HCT116 (cell line): Measurements from ENCODE around the gene MYH7. TPM values are rescaled to one million over a fixed set of nuclear protein-coding genes. Genes with fewer than 3 reads are reported as not detected.
"Not testable (repeated sequence)": the region's sequence is repeated elsewhere in the genome, so short reads cannot be mapped to it uniquely, and the experiment has no call there.

Experiments used
- ATAC-seq: fragments of 200-7000 bp; cut with Tn5 transposase; 2 replicates; pipeline ENCODE4 v1.9.1; 2020; ENCODE audit warnings: mild to moderate bottlenecking, moderate library complexity
- BruUV-seq: library from RNA; stranded (reverse); fragments of 400-500 nt; replicated peaks from 2 replicates; lab custom pipeline; 2021; lab: Mats Ljungman, UMichigan
- CTCF ChIA-PET: fragments of 300-600 bp; sonication (Branson Sonifier 250); formaldehyde crosslinking; loops from one replicate; lab custom pipeline; 2021; ENCODE audit warnings: antibody characterized with exemption; lab: Charles Lee
- POLR2A ChIA-PET: fragments of 300-600, 350-600 bp; sonication (Branson Sonifier 250); formaldehyde crosslinking; loops from one replicate; lab custom pipeline; 2021; ENCODE audit warnings: antibody characterized with exemption; lab: Charles Lee
- RAD21 ChIA-PET, 2 experiments: fragments of 300-600 bp; sonication (Branson Sonifier 250); formaldehyde crosslinking; loops; one replicate each; lab custom pipeline; 2023; ENCODE audit warnings: low total read pairs in 2 of 2; ENCODE audit not compliant: uncharacterized antibody in 2 of 2, unreplicated experiment in 2 of 2, low non-redundant PET in 1 of 2; lab: Charles Lee
- DNase-seq: peaks from one replicate; pipeline ENCODE4 v3.0.0-alpha.2; 2010; ENCODE audit warnings: low read depth, low spot score
- H2AFZ ChIP-seq: fragments of 200-600 bp; shearing (Covaris generic), sonication (generic); 2 replicates; pipeline ENCODE4 v1.6.1; 2017; ENCODE audit warnings: low read depth, mixed run types, mixed read lengths, antibody characterized with exemption, low read length; ENCODE audit not compliant: poor library complexity, severe bottlenecking
- H3K27ac ChIP-seq: 2 replicates; pipeline ENCODE4 v1.5.1; 2012; ENCODE audit warnings: low read depth, low read length
- H3K27me3 ChIP-seq: fragments of 200-600 bp; sonication (generic); 2 replicates; pipeline ENCODE4 v1.6.1; 2016; ENCODE audit warnings: mixed run types, low read length, mixed read lengths; ENCODE audit not compliant: insufficient read depth
- H3K36me3 ChIP-seq, 2 experiments: fragments of 200-500 bp in 1 of 2; fragments of 200-600 bp in 1 of 2; sonication (Bioruptor generic) in 1 of 2; sonication (generic) in 1 of 2; 2 replicates each; pipeline versions ENCODE4 v1.5.1 to v1.6.1; 2014 to 2016; ENCODE audit warnings: low read length in 2 of 2, inconsistent platforms in 1 of 2, mixed read lengths in 1 of 2, mixed run types in 1 of 2; ENCODE audit not compliant: insufficient read depth in 2 of 2, control insufficient read depth in 1 of 2
- H3K4me1 ChIP-seq, 2 experiments: fragments of 200-600 bp in 1 of 2; sonication (generic) in 1 of 2; 2 replicates each; pipeline versions ENCODE4 v1.5.1 to v1.6.1; 2012 to 2017; ENCODE audit warnings: low read length in 2 of 2, inconsistent platforms in 1 of 2, mild to moderate bottlenecking in 1 of 2, mixed read lengths in 1 of 2, mixed run types in 1 of 2, moderate library complexity in 1 of 2; ENCODE audit not compliant: insufficient read depth in 2 of 2, control insufficient read depth in 1 of 2
- H3K4me2 ChIP-seq: fragments of 200-600 bp; sonication (generic); 2 replicates; pipeline ENCODE4 v1.6.1; 2017; ENCODE audit warnings: mixed run types, low read length, mixed read lengths
- H3K4me3 ChIP-seq, 2 experiments: fragments of 200-600 bp in 1 of 2; sonication (generic) in 1 of 2; replicated peaks in 1 of 2; 2 replicates each; pipeline ENCODE4 v1.5.1; 2011 to 2016; ENCODE audit warnings: low read length in 2 of 2, control low read depth in 1 of 2, low read depth in 1 of 2, mild to moderate bottlenecking in 1 of 2, mixed read lengths in 1 of 2, mixed run types in 1 of 2
- H3K79me2 ChIP-seq: fragments of 200-600 bp; sonication (generic); 2 replicates; pipeline ENCODE4 v1.6.1; 2017; ENCODE audit warnings: mild to moderate bottlenecking, mixed run types, low read length, moderate library complexity, mixed read lengths; ENCODE audit not compliant: insufficient read depth
- H3K9ac ChIP-seq: fragments of 200-600 bp; sonication (generic); 2 replicates; pipeline ENCODE4 v1.6.1; 2016; ENCODE audit warnings: low read length, mixed read lengths
- H3K9me2 ChIP-seq: fragments of 200-600 bp; sonication (generic), shearing (Covaris generic); 2 replicates; pipeline ENCODE4 v1.6.1; 2017; ENCODE audit warnings: mixed run types, mild to moderate bottlenecking, moderate library complexity; ENCODE audit not compliant: insufficient read depth
- H3K9me3 ChIP-seq, 2 experiments: fragments of 200-500 bp in 1 of 2; fragments of 200-600 bp in 1 of 2; sonication (Bioruptor generic) in 1 of 2; sonication (generic) in 1 of 2; 2 replicates each; pipeline ENCODE4 v1.6.1; 2014 to 2017; ENCODE audit warnings: low read length in 2 of 2, mixed read lengths in 2 of 2, inconsistent platforms in 1 of 2, low read depth in 1 of 2, mild to moderate bottlenecking in 1 of 2, mixed run types in 1 of 2, moderate library complexity in 1 of 2; ENCODE audit not compliant: control insufficient read depth in 1 of 2, insufficient read depth in 1 of 2
- H4K20me1 ChIP-seq: fragments of 200-600 bp; sonication (generic), shearing (Covaris generic); 2 replicates; pipeline ENCODE4 v1.6.1; 2017; ENCODE audit warnings: mixed run types, mild to moderate bottlenecking, moderate library complexity; ENCODE audit not compliant: insufficient read depth
- CBX3 ChIP-seq: IDR thresholded peaks from 2 replicates; pipeline ENCODE4 v1.6.1; 2012; ENCODE audit warnings: low read depth
- CEBPB ChIP-seq: IDR thresholded peaks from 2 replicates; pipeline ENCODE4 v1.6.1; 2012; ENCODE audit warnings: low read depth
- EZH2 ChIP-seq: fragments of 200-600 bp; sonication (generic); IDR thresholded peaks from 2 replicates; pipeline ENCODE4 v1.6.1; 2017; ENCODE audit warnings: antibody characterized with exemption, mixed run types
- FOSL1 ChIP-seq: IDR thresholded peaks from 2 replicates; pipeline ENCODE4 v1.6.1; 2012; ENCODE audit warnings: low read depth
- JUND ChIP-seq: IDR thresholded peaks from 2 replicates; pipeline ENCODE4 v1.6.1; 2012
- POLR2A ChIP-seq: IDR thresholded peaks from 2 replicates; pipeline ENCODE4 v1.7.0; 2011; ENCODE audit warnings: borderline replicate concordance; ENCODE audit not compliant: insufficient read depth, insufficient read length; ENCODE audit errors: extremely low read depth
- POLR2AphosphoS5 ChIP-seq: IDR thresholded peaks from 2 replicates; pipeline ENCODE4 v1.6.1; 2011; ENCODE audit warnings: mild to moderate bottlenecking, low read depth, low read length, moderate library complexity
- RAD21 ChIP-seq: IDR thresholded peaks from 2 replicates; pipeline ENCODE4 v1.6.1; 2012; ENCODE audit warnings: low read depth, mild to moderate bottlenecking
- SIN3A ChIP-seq: IDR thresholded peaks from 2 replicates; pipeline ENCODE4 v1.6.1; 2012; ENCODE audit warnings: low read depth
- SP1 ChIP-seq: IDR thresholded peaks from 2 replicates; pipeline ENCODE4 v1.6.1; 2012; ENCODE audit warnings: low read depth
- SRF ChIP-seq: IDR thresholded peaks from 2 replicates; pipeline ENCODE4 v1.6.1; 2012; ENCODE audit warnings: low read depth
- TCF7L2 ChIP-seq: IDR thresholded peaks from 2 replicates; pipeline ENCODE4 v1.7.0; 2011; ENCODE audit warnings: borderline replicate concordance, inconsistent platforms; ENCODE audit not compliant: insufficient read depth, insufficient read length; ENCODE audit errors: extremely low read depth
- YY1 ChIP-seq: IDR thresholded peaks from 2 replicates; pipeline ENCODE4 v1.6.1; 2011; ENCODE audit warnings: low read length, low read depth, moderate library complexity, mild to moderate bottlenecking; ENCODE audit not compliant: insufficient replicate concordance; ENCODE audit errors: extremely low read depth
- ZFX ChIP-seq: fragments of 450-650 bp; IDR thresholded peaks from 2 replicates; pipeline ENCODE4 v1.6.1; 2017
- intact Hi-C: fragments of 100-400 bp; cut with micrococcal nuclease; formaldehyde crosslinking; loops from 2 replicates; pipeline ENCODE4 v1.10.0; 2022
- total RNA-seq: library from RNA; stranded (reverse); gene quantifications from one replicate; pipeline ENCODE4 v1.2.1, GENCODE V29; 2021; ENCODE audit not compliant: unreplicated experiment
- TF ChIP-seq, protein P1 (sequence below): IDR thresholded peaks from 2 replicates; pipeline ENCODE4 v1.6.1; 2011; ENCODE audit warnings: mild to moderate bottlenecking, low read length, moderate library complexity; ENCODE audit not compliant: insufficient replicate concordance; ENCODE audit errors: extremely low read depth
- TF ChIP-seq, protein P2 (sequence below): IDR thresholded peaks from 2 replicates; pipeline ENCODE4 v1.6.1; 2012
- TF ChIP-seq, protein P3 (sequence below): IDR thresholded peaks from 2 replicates; pipeline ENCODE4 v1.6.1; 2012

The MYH7 gene
- total RNA-seq, 1 experiment from 2014 or later, result not detected

DNA sequence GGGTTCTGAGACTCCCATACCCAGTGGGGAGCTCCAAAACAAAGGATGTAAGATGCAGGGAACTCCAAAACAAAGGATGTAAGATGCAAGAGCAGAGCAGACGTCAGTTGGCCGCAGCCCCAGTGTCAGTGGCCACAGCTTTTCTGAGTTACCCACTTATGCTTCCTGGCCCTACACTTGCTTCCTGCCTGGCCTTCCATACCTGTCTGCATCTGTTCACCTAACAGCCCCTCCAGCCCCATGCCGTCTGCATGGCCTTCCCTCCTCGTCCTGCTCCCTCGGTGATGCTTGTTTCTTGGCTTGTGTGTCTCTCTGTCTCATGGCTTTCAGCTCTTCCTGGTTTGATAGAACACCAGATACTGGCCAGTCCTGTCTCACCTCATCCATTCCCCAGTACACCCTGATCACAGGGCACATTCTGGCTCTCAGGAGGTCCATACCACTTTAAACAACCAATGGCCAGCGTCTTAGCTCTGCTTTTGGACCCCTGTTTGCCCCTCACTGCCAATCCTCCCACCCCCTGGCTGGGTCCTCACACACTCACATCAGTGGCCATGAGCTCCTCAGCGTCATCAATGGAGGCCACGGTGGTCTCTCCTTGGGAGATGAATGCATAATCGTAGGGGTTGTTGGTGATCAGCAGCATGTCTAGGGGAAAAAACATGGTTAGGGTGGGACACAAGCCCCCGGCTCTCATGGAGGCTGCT lies 5.3 kb downstream of the MYH7 start (continued):
- TF ChIP-seq, protein P1, sequence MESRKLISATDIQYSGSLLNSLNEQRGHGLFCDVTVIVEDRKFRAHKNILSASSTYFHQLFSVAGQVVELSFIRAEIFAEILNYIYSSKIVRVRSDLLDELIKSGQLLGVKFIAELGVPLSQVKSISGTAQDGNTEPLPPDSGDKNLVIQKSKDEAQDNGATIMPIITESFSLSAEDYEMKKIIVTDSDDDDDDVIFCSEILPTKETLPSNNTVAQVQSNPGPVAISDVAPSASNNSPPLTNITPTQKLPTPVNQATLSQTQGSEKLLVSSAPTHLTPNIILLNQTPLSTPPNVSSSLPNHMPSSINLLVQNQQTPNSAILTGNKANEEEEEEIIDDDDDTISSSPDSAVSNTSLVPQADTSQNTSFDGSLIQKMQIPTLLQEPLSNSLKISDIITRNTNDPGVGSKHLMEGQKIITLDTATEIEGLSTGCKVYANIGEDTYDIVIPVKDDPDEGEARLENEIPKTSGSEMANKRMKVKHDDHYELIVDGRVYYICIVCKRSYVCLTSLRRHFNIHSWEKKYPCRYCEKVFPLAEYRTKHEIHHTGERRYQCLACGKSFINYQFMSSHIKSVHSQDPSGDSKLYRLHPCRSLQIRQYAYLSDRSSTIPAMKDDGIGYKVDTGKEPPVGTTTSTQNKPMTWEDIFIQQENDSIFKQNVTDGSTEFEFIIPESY, result no peak
- no peak for TF ChIP-seq CEBPB
- TF ChIP-seq POLR2AphosphoS5, result no peak
- TF ChIP-seq, protein P2, sequence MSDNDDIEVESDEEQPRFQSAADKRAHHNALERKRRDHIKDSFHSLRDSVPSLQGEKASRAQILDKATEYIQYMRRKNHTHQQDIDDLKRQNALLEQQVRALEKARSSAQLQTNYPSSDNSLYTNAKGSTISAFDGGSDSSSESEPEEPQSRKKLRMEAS, result no peak
- no peak for TF ChIP-seq SRF
- TF ChIP-seq EZH2, result no peak
- no peak for TF ChIP-seq FOSL1
- TF ChIP-seq SIN3A, result no peak
- TF ChIP-seq CBX3, result no peak
- TF ChIP-seq YY1, result no peak
- TF ChIP-seq ZFX, result no peak
- no peak for TF ChIP-seq SP1

DNA sequence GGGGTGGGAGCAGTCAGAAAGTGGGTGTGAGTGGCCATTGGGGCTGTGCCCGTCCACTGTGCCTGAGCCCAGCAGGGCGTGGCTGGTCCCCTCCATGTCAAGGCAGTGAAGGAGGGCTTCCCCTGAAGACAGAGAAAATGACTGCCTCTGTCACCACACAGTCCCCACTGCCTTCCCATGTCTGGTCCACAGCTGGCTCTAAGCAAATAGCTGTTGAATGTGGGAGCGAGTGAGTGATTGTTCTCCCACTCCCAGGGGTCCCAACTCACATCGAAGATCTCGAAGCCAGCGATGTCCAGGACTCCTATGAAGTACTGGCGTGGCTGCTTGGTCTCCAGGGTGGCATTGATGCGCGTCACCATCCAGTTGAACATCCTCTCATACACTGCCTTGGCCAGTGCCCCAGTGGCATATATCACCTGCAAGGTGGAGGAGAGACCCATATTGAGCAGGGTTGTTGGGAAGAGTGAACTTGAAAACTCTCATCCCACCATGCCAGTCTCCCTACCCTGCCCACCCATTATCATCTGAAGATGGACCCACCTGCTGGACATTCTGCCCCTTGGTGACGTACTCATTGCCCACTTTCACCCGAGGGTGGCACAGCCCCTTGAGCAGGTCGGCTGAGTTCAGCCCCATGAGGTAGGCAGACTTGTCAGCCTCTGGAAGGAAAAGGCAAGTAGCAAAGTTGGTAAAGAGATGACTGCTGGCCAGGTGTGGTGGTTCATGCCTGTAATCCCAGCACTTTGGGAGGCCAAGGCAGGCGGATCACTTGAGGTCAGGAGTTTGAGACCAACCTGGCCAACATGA lies 6.6 kb downstream of the MYH7 start:
- Histone ChIP-seq H3K4me3 (no peak overlapping the region), H3K4me2 (no peak overlapping the region), H3K9ac (no peak overlapping the region), H3K36me3 (no peaks in the 10 kb centered on the region), H4K20me1 (no peaks in the 10 kb centered on the region), H3K79me2 (no peaks in the 10 kb centered on the region), H3K4me1 (no peaks in the 10 kb centered on the region), H3K9me3 (no peaks in the 10 kb centered on the region), H3K27ac (no peak overlapping the region), H3K27me3 (0 out of 2 replicates have a peak, but pooled peaks cover 2% of the 10 kb centered on the region), H2AFZ (no peak overlapping the region), H3K9me2 (no peaks in the 10 kb centered on the region)
- ATAC-seq (no peak), DNase-seq (no peak)
- intact Hi-C loops, result no loop called here
- TF ChIP-seq, protein P3, sequence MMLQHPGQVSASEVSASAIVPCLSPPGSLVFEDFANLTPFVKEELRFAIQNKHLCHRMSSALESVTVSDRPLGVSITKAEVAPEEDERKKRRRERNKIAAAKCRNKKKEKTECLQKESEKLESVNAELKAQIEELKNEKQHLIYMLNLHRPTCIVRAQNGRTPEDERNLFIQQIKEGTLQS, result no peak
- TF ChIP-seq RAD21, result no peak
- no peak for TF ChIP-seq FOSL1
- TF ChIP-seq JUND, result no peak
- no peak for TF ChIP-seq TCF7L2
- TF ChIP-seq POLR2A, result no peak
- ChIA-PET CTCF (no interaction called here), POLR2A (no interaction called here), RAD21 (no interaction called here)
- no TSS peak for BruUV-seq

DNA sequence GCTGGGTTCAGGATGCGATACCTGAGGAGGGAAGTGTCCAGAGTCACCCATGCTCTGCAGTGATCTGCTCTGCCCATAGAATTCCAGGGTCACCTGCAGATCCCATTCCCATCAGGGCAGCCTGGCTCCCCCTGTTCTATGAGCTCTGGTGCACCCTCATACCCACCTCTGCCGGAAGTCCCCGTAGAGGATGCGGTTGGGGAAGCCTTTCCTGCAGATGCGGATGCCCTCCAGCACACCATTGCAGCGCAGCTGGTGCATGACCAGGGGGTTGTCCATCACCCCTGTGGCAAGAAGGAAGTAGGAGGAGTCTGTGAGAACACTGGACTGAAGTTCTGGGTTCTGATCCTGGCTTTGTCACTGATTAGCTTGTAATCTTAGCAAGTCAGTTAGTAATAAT lies 9.7 kb downstream of the MYH7 start:
- H4K20me1 ChIP-seq, H3K36me3 ChIP-seq, POLR2A ChIA-PET, H3K4me2 ChIP-seq, CTCF ChIA-PET, H3K9me2 ChIP-seq, H3K27ac ChIP-seq, H3K27me3 ChIP-seq, H3K4me1 ChIP-seq, H2AFZ ChIP-seq, BruUV-seq, H3K79me2 ChIP-seq, H3K4me3 ChIP-seq, DNase-seq, H3K9ac ChIP-seq, RAD21 ChIA-PET, H3K9me3 ChIP-seq, intact Hi-C loops, ATAC-seq: not testable (repeated sequence)
